GM18907 (cell line): ENCODE measurements around the gene POLR1A.

ENCODE experiments used
- ATAC-seq: cut with Tn5 transposase; IDR thresholded peaks from one replicate; pipeline ENCODE4 v1.9.1; 2021; ENCODE audit warnings: mild to moderate bottlenecking, moderate library complexity; ENCODE audit not compliant: unreplicated experiment

Gene POLR1A

GRCh38 chr2:86023366-86023712 is 82.3 kb downstream of the POLR1A start:
- ATAC-seq, result peak; percentile 28

- peak; percentile 64 for ATAC-seq
These were observed 82.9 kb downstream of the POLR1A start for GRCh38 chr2:86022661-86023365.

GRCh38 chr2:86021396-86022378 is 84.0 kb downstream of the POLR1A start:
- ATAC-seq, result no peak

GRCh38 chr2:86020984-86021383 is 84.7 kb downstream of the POLR1A start:
- ATAC-seq, result no peak

- no peak for ATAC-seq
These were observed 86.6 kb downstream of the POLR1A start for GRCh38 chr2:86019121-86019520.

GRCh38 chr2:86017901-86018896 is 87.5 kb downstream of the POLR1A start:
- ATAC-seq, result peak; percentile 36

- ATAC-seq, result no peak
These were observed 89.1 kb downstream of the POLR1A start for GRCh38 chr2:86016581-86016980.

- no peak for ATAC-seq
These were observed 90.0 kb downstream of the POLR1A start for GRCh38 chr2:86015699-86016098.

- no peak for ATAC-seq
These were observed 90.7 kb downstream of the POLR1A start for GRCh38 chr2:86015006-86015405.

GRCh38 chr2:86014493-86014892 is 91.2 kb downstream of the POLR1A start:
- ATAC-seq, result no peak

GRCh38 chr2:86012007-86012712 is 93.5 kb downstream of the POLR1A start:
- no peak for ATAC-seq

- ATAC-seq, result no peak
These were observed 94.2 kb downstream of the POLR1A start for GRCh38 chr2:86011449-86011941.

- ATAC-seq, result no peak
These were observed 95.6 kb downstream of the POLR1A start for GRCh38 chr2:86010083-86010482.

GRCh38 chr2:86006524-86006923 is 99.2 kb downstream of the POLR1A start:
- no peak for ATAC-seq

- ATAC-seq, result no peak
These were observed 101.7 kb downstream of the POLR1A start for GRCh38 chr2:86003967-86004366.

- no peak for ATAC-seq
These were observed 102.6 kb downstream of the POLR1A start for GRCh38 chr2:86003104-86003503.

GRCh38 chr2:86002375-86002774 is 103.3 kb downstream of the POLR1A start:
- ATAC-seq, result no peak

GRCh38 chr2:86001326-86001725 is 104.4 kb downstream of the POLR1A start:
- ATAC-seq, result no peak

- no peak for ATAC-seq
These were observed 104.8 kb downstream of the POLR1A start for GRCh38 chr2:86000938-86001312.
